Stimulated activated CD4-positive, alpha-beta T cell treated with anti-CD3 and anti-CD28 coated beads, Interleukin-1b, Interleukin-23, amount 100 ng/mL, for 4 hours (primary cell): ENCODE results near the gene IPPK.
"Not testable (repeated sequence)": the region's sequence is repeated elsewhere in the genome, so short reads cannot be mapped to it uniquely, and the experiment has no call there.

Experiments
- DNase-seq, 2 donors: peaks; one replicate each; pipeline ENCODE4 v3.0.0-alpha.2; 2020; ENCODE audit warnings: low read depth in 2 of 2

IPPK gene

DNA sequence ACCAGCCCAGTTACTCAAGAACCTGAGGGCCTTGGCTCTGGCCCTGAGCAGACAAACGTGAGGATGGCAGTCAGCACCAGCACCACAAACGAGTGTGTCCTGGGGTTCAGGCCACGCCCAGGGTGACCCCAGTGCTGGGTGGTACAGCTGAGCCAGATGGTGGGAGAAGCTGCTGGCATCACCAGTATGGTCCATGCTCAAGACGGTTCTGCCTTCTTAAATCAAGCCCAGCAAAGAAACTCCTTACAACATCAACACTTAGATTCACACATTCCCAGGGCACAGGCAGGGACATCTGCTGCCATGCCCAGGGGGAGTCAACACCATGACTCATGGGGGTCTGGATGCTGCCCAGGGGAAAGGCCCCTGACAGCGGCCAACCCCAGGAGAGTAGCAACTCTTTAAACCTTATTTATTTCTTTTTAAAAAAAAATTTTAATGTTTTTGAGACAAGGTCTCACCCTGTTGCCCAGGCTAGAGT is 31.3 kb downstream of the IPPK start:
- DNase-seq, result no peak

DNA sequence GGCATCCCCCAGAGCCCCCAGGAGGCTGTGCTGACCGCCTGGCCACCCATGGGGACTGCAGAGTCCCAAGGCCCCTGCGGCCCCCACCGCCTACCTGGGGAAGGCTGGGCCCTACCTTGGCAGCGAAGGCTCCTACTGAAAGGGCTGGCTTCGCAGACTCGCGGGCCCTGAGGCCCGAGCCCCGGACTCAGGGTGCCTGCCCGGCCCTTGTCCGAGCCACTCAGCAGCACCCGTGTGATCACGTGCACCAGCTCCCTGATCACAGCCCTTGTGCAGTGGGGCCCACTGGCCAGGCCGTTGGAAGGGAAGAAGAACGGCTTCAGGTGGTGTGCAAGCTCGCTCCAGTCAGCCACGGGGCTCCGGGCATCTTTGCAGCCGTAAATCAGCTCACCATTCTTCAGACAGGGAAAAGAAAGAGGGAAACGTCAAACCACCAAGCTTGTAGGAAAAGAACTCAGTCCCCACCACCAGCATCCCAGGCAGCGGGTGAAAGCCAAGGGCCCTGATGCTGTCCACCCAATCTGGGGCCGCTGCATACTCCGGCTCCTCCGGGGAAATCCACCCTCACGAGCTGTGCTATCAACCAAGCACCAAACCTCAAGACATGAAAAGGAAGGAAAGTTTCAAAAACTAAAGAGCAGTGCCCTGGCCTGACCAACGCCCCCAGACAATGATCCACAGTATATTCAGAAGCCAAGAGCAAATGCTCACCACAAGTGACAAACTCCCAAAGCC is 31.9 kb downstream of the IPPK start:
- DNase-seq, result no peak

DNA sequence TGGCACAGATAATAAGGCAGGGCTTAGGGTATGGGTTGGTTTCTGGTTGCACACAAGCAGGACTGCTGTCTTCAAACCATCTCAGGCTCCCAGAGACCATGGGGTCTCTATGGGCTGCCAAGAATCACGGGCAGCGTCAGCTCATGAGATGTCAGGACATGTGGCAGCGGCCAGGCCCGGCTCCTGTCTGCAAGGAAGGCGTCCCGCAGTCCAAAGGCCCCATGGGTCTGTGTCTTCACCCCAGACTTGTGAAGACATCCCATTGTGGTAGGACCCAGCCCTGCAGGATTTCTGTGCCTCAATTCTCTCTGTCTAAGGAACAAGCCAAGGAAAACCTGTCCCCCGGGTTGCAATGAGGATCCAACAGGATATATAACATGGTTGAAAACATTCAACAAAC is 32.6 kb downstream of the IPPK start:
- DNase-seq, result no peak

DNA sequence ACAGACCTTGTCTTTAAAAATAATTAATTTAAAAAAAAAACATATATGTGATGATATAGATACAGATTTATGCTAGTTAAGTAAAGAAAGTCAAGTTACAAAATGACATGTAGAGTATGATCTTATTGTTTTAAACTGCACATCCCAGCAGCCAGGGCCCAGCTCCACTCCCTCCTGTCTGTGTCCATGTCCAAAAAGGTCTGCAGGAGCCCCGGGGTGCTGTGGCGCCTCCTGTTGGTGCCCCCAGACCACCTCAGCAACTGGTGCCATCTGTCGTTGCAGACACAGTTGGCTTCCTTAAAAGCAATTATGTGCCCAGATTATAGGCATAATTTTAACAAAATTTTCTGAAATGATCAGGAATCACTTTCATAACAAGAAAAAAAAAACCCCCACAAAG is 33.3 kb downstream of the IPPK start:
- DNase-seq, result no peak

DNA sequence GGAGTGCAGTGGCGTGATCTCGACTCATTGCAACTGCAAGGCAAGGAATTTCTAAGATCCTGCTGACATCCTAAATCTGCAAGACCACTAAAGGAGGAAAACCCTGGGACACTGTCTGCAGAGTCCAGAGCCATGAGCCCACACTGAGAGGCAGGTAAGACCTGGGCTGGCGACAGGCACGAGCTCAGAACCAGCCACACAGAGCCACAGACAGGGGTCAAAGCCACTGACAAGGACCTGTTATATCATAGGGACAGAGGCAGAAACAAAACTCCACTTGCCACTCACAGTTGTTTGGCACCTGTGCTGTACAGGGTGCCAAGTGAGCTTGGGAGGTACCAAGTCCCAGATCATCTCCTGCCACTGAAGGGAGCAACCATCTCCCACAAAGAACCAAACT is 34.2 kb downstream of the IPPK start:
- DNase-seq, result no peak

DNA sequence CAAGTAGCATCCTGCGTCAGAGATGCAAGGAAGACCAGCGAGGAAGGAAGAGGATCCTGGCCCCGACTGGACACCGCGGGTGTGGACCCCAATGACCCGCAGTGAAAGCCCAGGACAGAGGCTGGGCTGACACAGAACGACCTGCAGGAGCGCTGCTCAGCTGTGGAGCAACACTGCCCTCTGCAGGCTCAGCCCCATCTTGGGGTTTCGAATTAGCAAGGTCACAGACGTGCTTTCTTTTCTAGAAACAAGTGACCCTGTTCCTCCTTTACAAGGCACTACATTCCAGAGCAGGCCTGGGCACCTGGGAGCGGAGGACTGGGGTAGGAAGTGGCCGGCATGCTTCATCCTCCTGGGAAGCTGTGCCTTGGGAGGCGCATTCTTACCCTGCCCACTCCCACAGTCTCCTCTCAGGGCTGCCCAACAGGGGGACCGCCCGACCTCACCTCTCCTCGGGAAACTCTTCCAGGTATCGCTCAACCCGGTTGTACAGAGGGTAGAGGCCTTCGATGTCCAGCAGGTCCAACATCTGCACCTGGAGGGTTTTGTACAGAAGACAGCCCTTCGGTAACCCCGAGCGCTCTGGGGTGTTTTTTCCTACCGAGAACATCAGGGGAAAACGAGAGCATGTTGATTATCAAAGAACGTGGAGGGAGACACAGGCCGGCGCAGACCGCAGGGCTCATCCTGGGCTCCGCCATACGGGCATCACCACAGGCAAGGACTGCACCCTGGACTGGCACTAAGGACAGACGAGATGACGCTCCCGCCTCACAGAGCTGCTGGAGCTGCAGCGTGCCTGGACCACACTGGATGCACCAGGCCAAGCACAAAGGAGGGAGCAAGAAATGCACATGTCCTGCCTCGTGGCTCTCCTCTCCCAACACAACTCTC is 35.0 kb downstream of the IPPK start:
- DNase-seq, result peak; percentile 49 to 56

DNA sequence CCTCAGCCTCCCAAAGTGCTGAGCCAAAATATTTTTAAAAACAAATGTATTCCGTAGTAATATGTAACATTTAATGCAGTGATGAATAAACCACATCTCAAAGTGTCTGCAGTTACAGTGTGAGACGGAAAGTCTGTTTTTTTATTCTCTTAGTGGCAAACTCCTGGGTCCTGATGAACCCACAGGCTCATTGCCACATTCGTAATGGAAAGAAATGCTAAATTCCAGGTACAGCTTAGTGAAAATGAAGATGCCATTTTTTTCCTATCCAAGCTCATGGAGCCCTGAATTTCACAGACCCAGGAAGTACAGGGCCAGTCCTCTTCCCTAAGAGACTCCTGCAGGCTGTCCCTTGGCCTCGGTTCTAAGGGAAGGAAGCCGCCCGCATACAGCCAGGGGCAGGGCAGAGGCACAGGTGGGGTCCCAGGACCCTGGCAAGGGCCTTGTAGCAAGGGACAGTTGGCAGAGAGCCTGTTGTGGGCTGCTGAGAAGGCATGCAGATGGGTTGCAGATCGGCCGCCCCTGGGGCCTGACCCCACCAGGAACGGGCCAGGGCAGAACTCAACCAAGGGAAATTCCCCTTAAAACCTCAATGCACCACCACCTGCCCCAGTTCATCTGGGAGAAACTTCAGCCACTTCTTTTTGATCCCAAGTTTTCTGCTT is 36.2 kb downstream of the IPPK start:
- no peak for DNase-seq

DNA sequence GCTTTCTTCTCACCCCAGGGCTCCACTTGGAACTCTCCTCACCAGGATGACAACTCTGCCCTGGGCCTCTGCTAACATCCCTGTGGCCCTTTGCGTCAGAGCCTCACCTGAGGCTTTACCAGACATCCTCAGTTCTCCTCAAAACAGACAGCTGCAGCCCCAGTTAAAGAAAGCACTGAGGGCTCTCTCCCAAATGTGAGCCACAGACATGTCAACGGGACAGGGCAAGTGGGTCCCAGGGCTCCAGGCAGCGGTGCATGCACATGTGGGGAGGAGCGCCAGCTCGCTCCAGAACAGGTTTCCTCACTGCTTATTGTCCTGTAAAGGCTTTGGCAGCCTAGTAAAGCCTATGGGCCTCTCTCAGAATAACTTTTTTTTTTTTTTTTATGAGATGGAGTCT is 37.3 kb downstream of the IPPK start:
- no peak for DNase-seq

DNA sequence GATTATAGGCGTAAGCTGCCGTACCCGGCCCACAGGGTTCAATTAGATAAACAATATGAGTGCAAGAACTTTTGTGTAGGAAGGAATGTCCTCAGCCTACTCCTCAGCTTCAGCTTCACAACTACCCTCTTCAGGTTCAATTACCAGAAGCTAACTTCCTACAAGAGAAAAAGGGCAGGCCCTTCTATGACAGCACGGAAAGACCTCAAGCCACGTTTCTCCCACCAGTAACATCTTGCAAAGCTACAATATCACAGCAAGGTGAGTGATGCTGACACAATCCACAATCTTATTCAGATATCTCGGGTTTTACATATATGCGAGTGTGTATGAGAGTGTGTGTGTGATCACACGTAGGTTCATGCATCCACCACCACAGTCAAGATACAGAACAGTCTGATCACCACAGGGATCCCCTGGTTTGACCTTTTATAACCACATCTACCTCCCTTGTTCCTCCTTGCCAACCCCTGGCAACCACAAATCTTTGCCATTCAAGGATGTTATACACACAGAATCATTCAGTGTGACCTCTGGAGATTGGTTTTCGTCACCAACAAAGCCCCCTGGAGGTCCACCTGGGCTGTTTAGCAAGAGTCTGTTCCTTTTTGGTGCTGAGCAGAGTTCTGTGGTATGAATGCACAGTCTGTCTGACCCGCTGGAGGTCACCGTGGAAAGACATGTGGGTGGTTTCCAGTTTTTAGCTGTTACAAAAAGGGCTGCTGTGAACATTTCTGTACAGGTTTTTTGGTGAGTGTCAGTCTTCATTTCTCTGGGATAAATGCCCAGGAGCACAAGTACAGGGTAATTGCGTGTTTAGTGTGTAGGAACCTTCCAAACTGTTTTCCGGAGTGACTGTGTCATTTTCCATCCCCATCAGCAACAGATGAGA is 38.2 kb downstream of the IPPK start:
- DNase-seq, result no peak

DNA sequence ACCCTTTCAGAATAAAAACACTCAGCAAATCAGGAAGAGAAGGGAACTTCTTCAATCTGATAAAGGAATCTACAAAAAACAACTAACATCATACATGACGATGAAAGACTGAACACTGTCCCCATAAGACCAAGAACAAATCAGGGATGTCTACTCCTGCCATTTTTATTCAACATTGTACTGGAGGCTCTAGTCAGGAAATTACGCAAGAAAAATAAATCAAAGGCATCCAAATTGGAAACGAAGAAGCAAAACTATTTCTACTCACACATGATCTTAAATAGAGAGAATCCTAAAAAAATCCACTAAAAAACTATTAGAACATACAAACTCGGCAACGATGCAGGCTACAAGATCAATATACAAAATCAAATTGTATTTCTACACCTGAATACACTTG is 42.3 kb downstream of the IPPK start:
- DNase-seq, result no peak

DNA sequence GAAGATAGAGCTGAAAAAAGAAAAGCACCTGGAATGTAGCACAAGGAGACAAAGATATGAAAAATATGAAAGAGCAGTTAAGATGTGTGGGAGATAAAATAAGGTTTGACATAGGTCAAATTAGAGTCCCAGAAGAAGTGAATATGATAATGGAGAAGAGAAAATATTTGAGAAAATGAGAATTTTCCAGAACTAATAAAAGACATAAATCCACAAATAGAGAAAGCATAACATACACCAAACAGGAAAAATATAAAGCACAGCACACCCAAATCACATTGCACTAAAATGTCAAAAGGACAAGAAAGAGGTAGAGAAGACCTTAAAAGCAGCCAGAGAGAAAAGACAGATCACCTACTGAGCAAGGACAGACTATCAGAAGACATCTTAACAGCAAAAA is 43.4 kb downstream of the IPPK start:
- DNase-seq, result no peak

DNA sequence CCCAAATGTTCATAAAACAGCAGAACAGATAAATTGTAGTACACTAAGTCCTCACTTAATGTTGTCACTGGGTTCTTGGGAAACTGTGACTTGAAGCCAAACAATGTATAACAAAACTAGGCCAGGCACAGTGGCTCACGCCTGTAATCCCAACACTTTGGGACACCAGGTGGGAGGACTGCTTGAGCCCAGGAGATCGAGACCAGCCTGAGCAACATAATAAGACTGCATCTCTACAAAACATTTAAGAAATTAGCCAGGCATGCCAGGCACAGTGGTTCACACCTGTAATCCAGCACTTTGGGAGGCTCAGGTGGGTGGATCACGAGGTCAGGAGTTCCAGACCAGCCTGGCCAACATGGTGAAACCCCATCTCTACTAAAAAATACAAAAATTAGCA is 46.0 kb downstream of the IPPK start:
- DNase-seq, result not testable (repeated sequence)

DNA sequence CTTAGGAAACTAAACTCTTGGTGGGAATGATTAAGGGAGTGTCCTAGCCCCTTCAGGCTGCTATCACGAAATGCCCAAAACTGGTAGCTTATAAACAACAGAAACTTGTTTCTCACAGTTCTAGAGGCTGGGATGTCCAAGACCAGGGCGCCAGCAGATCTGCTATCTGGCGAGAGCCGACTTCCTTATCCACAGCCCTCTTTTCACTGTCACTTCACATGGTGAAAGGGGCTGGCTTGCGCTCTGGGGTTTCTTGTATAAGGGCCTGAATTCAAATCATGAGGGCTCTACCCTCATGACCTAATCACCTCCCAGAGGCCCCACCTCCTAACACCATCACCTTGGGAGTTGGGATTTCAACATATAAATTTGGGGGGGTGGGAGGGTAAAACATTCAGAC is 49.1 kb downstream of the IPPK start:
- DNase-seq, result no peak

DNA sequence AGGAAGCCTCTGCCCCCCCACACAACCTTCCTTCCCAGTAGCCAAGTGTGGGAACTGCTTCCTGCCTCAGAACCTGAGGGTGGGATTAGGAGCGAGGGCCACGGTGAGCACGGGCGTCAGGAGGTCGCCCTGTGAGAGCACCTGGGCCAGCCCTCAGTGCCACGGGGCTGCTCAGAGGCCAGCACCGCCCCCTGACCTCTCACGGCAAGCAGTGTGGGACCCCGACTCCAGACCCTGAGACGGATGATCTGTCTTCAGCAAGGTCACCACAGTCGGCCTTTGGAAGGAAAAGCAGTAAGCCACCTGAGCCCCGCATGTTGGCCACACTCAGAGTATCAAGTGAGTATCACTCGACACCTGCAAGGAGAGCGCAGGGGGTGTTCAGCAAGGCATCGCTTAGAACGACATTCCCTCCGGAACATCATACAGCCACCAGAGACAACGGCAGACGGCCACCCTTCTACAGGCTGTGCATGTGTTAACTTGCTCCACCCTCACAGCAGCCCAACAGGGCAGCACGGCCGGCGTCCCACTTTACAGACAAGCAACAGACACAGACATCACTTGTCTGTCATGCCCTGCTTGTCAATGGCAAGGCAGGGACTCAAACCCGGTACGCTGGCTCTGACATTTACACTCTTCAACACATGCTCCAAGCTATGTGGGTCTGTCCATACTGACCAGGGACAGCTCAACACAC is 50.2 kb downstream of the IPPK start:
- no peak for DNase-seq

DNA sequence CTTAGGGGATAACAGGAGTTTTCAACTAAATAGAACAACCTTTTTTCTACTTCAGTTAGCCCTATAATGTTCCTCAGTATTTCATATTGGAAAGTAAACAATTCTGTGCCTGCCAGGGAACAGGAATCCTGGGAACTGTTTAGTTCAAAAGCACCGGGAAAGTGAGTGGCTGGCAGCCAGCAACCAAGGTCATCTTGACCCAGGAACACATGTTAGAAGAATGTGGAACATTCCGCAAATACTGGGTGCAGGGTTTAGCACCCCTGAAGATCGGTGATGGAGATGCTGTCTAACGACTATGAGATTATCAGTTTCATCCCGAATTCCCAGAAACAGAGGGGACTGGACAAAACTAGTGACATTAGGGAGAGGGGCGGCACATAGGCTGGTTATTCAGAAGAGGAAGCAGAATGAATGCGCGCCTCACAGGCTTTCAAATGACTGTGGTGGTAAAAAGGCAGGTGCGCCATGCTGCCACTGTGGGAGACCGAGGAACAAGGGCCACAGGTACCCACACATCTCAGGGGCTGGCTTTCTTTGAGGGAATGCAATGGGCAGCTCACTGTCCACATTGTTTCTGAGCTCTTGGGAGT is 51.2 kb downstream of the IPPK start:
- DNase-seq, result no peak

DNA sequence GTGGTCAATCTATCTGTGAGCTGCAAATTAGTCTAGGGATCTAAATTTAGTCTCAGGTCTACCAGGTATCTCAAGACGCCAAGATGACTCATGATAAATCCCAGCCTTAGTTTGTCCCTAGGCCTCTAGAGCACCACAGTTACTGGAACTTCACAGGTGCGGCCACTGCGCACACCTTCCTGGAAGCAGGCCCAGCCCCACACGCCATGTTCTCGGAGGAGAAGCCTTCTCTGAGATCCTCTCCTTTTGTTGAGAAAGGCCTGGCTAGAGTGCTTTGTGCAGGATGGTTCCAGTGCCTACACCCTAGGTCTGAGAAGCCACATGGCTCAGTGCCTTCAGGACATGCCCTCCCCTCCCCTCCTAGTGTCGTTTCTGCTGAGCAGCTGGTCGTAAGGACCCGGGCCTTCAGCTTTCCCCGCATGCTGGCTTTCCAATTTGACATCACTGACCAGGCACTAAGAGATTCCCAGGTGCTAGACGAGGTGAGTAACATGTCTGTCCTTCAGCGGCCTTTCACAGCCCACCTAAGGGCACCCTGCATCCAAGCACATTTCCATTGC is 51.9 kb downstream of the IPPK start:
- DNase-seq, result no peak

DNA sequence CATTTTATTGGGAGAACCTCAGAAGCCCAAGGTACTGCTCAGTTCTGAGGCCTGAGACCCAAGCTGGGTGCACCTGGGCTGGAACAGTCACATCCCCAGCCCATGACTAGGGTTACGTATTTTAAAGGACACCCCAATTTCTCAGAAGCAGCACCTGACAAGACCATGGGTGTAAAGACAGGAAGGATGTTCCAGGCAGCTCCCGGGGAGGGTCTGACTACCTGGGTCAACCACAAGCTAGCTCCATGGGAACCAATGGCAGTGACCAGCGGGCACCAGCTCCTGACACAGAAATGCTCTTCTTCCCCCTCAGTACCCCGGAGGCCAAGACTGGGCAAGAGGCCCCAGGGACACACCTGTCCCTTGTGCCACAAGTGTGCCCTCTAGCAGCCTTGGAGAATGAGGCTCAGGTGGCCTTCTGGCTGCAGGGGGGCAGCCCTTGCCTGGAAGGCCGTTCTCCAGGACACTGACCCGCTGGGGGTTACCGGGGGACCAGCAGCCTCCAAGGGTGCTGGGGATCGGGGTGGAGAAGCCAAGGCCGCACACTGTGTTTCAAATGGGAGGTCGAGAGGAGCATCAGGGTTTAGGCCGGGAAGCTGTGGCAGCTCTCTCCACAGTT is 52.6 kb downstream of the IPPK start:
- no peak for DNase-seq

DNA sequence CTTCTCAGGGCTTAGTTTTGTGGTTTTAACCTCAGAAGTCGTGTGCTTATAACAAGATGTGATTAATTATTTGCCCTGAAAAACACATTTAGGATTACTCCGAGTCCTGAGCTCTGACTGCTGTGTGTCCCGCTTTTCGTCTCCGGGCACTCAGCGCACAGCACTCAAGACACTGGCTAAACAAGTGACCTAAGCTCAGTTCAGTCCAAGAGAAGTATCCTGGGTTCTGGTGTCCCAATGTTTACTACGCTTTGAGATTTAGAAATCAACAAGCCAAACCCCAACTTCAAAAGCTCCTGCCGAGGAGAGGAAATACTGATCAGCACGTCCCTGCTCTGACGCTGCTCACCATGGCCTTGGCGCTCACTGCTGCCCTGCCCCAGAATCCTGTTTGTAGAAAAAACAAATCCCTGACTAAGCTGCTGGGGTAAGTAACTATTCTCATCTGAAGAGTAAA is 53.2 kb downstream of the IPPK start:
- no peak for DNase-seq

DNA sequence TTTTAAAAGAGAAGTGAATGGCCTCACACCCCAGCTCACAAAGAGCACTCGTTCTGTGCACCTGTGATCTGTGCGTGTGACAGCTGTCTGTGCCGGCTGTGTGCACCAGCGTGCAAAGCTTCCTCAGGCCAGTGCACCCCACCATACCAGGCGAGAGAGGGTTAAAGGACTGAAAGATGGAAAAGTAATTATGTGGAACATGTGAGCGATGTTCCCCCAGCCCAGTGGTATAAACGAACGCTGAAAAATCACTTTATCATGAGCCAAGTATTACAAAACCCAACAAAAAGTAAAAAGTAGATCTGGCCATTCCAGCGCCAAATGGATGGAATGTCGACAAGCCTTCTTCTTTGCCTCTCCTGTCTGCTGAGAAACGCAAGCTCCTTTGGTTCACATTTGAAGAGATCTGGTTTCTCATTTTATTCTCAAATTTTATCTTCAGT is 53.7 kb downstream of the IPPK start:
- DNase-seq, result no peak

DNA sequence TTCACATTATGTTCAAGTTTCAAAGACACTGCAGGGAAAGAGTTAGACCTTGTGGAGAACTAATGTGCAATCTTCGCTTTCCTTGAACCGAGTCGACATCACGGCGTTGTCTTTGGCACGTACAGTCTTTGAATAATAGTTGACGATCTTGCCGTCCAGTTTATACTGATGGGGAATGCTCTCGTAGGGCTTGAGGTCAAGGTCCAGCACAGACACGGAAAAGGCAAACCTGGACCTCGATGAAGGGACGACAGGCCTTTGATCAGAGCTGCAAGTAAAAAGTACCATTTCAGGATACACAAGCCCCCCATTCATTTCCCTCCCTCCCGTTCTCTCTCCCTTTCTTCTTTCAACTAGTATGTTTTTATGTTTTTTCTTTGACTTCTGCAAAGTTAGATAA is 54.1 kb downstream of the IPPK start:
- DNase-seq, result no peak
